NOMO-1 treated with dmso at 0.1 percent for 144 hours (cell line): ENCODE data around the gene STXBP3.

Experiments used
- DNase-seq: peaks from one replicate; lab custom pipeline; 2025; ENCODE audit not compliant: unreplicated experiment; lab: John Stamatoyannopoulos, UW

Gene STXBP3

GRCh38 chr1:108801101-108801500 is 54.6 kb downstream of the STXBP3 start:
- no peak for DNase-seq

GRCh38 chr1:108803548-108803947 is 57.1 kb downstream of the STXBP3 start:
- no peak for DNase-seq

GRCh38 chr1:108808438-108808837 is 62.0 kb downstream of the STXBP3 start:
- no peak for DNase-seq

- no peak for DNase-seq
These were observed 65.1 kb downstream of the STXBP3 start for GRCh38 chr1:108811611-108812010.

GRCh38 chr1:108813326-108813725 is 66.9 kb downstream of the STXBP3 start:
- no peak for DNase-seq

- DNase-seq, result no peak
These were observed 68.1 kb downstream of the STXBP3 start for GRCh38 chr1:108814343-108815125.

GRCh38 chr1:108815566-108815965 is 69.1 kb downstream of the STXBP3 start:
- DNase-seq, result no peak

GRCh38 chr1:108816049-108816893 is 69.8 kb downstream of the STXBP3 start:
- DNase-seq, result peak; percentile 2

GRCh38 chr1:108817016-108817415 is 70.5 kb downstream of the STXBP3 start:
- DNase-seq, result no peak

GRCh38 chr1:108817811-108818210 is 71.3 kb downstream of the STXBP3 start:
- no peak for DNase-seq

GRCh38 chr1:108819878-108820277 is 73.4 kb downstream of the STXBP3 start:
- DNase-seq, result no peak

- no peak for DNase-seq
These were observed 77.2 kb downstream of the STXBP3 start for GRCh38 chr1:108823632-108824031.

GRCh38 chr1:108824051-108824450 is 77.6 kb downstream of the STXBP3 start:
- no peak for DNase-seq

- no peak for DNase-seq
These were observed 79.7 kb downstream of the STXBP3 start for GRCh38 chr1:108826081-108826635.

GRCh38 chr1:108828074-108828961 is 81.8 kb downstream of the STXBP3 start:
- DNase-seq, result no peak

- DNase-seq, result no peak
These were observed 83.0 kb downstream of the STXBP3 start for GRCh38 chr1:108829498-108829916.

- DNase-seq, result no peak
These were observed 83.9 kb downstream of the STXBP3 start for GRCh38 chr1:108830119-108831008.

- no peak for DNase-seq
These were observed 84.8 kb downstream of the STXBP3 start for GRCh38 chr1:108831225-108831624.

- no peak for DNase-seq
These were observed 86.5 kb downstream of the STXBP3 start for GRCh38 chr1:108832929-108833328.

- no peak for DNase-seq
These were observed 95.2 kb downstream of the STXBP3 start for GRCh38 chr1:108841703-108842102.
